Activated CD8-positive, alpha-beta memory T cell treated with anti-CD3 and anti-CD28 coated beads, Interleukin-2, amount 50 U/mL, for 24 hours (primary cell): ENCODE measurements around the gene SNX18.
"Not testable (repeated sequence)": the region's sequence is repeated elsewhere in the genome, so short reads cannot be mapped to it uniquely, and the experiment has no call there.

Experiments
- DNase-seq: peaks from one replicate; pipeline ENCODE4 v3.0.0-alpha.2; 2020; ENCODE audit errors: extremely low read depth

The SNX18 gene

GRCh38 chr5:54520438-54520846, 2.9 kb downstream of the SNX18 start:
- DNase-seq, result no peak

GRCh38 chr5:54520940-54521339, 3.4 kb downstream of the SNX18 start:
- no peak for DNase-seq

GRCh38 chr5:54521856-54522479, 4.4 kb downstream of the SNX18 start:
- no peak for DNase-seq

GRCh38 chr5:54523534-54523933, 6.0 kb downstream of the SNX18 start:
- no peak for DNase-seq

GRCh38 chr5:54524082-54524481, 6.5 kb downstream of the SNX18 start:
- no peak for DNase-seq

- DNase-seq, result no peak
These were observed 7.1 kb downstream of the SNX18 start for GRCh38 chr5:54524704-54525103.

GRCh38 chr5:54525261-54525660, 7.7 kb downstream of the SNX18 start:
- DNase-seq, result no peak

GRCh38 chr5:54525692-54526091, 8.1 kb downstream of the SNX18 start:
- no peak for DNase-seq

GRCh38 chr5:54526604-54527288, 9.2 kb downstream of the SNX18 start:
- no peak for DNase-seq

- DNase-seq, result no peak
These were observed 11.2 kb downstream of the SNX18 start for GRCh38 chr5:54528633-54529209.

- no peak for DNase-seq
These were observed 12.0 kb downstream of the SNX18 start for GRCh38 chr5:54529565-54529964.

- DNase-seq, result no peak
These were observed 14.0 kb downstream of the SNX18 start for GRCh38 chr5:54531546-54531945.

GRCh38 chr5:54533541-54534190, 16.1 kb downstream of the SNX18 start:
- no peak for DNase-seq

- DNase-seq, result no peak
These were observed 16.8 kb downstream of the SNX18 start for GRCh38 chr5:54534191-54535004.

- no peak for DNase-seq
These were observed 17.7 kb downstream of the SNX18 start for GRCh38 chr5:54535149-54535844.

- DNase-seq, result not testable (repeated sequence)
These were observed 18.8 kb downstream of the SNX18 start for GRCh38 chr5:54536375-54536774.

- DNase-seq, result not testable (repeated sequence)
These were observed 19.3 kb downstream of the SNX18 start for GRCh38 chr5:54536861-54537260.

- DNase-seq, result no peak
These were observed 20.2 kb downstream of the SNX18 start for GRCh38 chr5:54537725-54538124.

GRCh38 chr5:54538156-54538555, 20.6 kb downstream of the SNX18 start:
- DNase-seq, result no peak

GRCh38 chr5:54539001-54539400, 21.4 kb downstream of the SNX18 start:
- DNase-seq, result no peak

GRCh38 chr5:54540286-54540685, 22.7 kb downstream of the SNX18 start:
- no peak for DNase-seq
